22Rv1 (cell line): Measurements from ENCODE around the gene SLC35F1.

Experiments used
- H3K27ac ChIP-seq: fragments of 450-650 bp; 2 replicates; pipeline ENCODE4 v1.5.1; 2017
- CTCF ChIP-seq: fragments of 450-650 bp; IDR thresholded peaks from 2 replicates; pipeline ENCODE4 v1.5.1; 2017; ENCODE audit warnings: mild to moderate bottlenecking
- ZFX ChIP-seq: fragments of 450-650 bp; IDR thresholded peaks from 2 replicates; pipeline ENCODE4 v1.6.1; 2017; ENCODE audit warnings: antibody characterized with exemption, borderline replicate concordance

Gene SLC35F1

GRCh38 chr6:118202517-118202916 is 295.5 kb downstream of the SLC35F1 start:
- TF ChIP-seq CTCF (no peak), ZFX (no peak)
- H3K27ac ChIP-seq, result no peak overlapping the region

- TF ChIP-seq ZFX (no peak), CTCF (no peak)
- no peak overlapping the region for H3K27ac ChIP-seq
Measured at GRCh38 chr6:118203545-118203944, 296.5 kb downstream of the SLC35F1 start.

- H3K27ac ChIP-seq, result no peak overlapping the region
Measured at GRCh38 chr6:118206221-118206620, 299.2 kb downstream of the SLC35F1 start.

GRCh38 chr6:118207947-118208346 is 300.9 kb downstream of the SLC35F1 start:
- no peak for TF ChIP-seq CTCF
- TF ChIP-seq ZFX, result no peak
- H3K27ac ChIP-seq, result no peak overlapping the region

More at GRCh38 chr6:118206221-118206620, 299.2 kb downstream of the SLC35F1 start:
- TF ChIP-seq CTCF (no peak), ZFX (no peak)

DNA sequence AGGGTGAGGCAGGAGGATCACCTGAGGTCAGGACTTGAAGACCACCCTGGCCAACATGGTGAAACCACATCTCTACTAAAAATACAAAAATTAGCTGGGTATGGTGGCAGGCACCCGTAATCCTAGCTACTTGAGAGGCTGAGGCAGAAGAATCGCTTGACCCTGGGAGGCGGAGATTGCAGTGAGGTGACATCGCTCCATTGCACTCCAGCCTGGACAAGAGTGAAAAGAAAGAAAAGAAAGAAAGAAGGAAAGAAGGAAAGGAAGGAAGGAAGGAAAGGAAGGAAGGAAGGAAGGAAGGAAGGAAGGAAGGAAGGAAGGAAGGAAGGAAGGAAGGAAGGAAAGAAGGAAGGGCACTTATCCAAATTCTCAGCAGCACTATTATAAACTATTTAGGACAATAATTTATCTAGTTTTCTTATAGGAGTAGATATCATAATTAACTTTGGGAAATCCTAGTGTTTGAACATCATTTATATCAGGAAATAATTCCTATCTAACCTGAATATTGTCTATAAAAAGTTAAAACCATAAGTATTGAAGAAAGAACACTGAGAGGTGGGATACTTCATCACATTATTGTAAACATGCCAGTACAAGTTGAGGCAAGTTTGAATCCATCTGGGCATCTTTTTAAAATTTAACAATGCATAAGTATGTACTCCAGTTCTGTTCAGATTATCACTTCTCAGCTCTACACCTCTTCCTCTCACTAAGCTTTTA is 305.5 kb downstream of the SLC35F1 start:
- no peak overlapping the region for H3K27ac ChIP-seq
- no peak for TF ChIP-seq ZFX

DNA sequence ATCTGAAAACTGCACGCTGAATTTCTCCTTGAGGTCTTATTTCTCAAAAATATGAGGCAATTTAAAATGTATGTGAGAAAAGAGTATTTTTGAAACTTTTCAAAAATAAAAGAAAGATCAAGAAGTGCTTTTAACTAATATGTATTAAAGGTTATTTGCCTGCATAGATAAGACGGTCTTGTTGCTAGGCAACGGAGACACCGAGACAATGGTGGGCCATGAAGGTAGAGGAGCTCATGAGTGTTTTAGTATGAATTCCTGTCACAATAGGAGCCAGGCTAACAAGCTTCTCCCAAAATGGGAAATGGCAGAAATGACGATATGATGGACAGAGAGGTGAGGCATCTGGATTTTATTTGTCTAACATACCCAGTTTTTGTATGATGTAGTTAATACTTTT is 308.2 kb downstream of the SLC35F1 start:
- no peak for TF ChIP-seq ZFX
- no peak for TF ChIP-seq CTCF
- no peak overlapping the region for H3K27ac ChIP-seq

DNA sequence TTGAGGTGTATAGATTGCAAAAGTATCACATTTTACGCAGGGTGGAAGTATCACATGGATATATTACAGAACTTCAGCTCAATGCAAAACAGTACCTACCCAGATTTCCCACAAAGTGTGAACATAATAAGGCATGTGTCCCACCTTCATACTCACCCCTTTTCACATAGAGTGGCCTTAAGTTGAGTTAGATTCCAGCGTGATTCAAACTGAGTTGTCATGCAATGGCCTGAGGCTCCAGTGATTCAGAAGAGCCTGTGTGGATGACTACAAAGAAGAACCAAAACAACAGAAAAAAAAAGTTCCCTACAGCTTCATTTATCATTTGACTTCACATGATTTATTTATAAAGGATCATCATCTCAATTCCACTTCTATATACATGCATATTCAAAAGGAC is 309.7 kb downstream of the SLC35F1 start:
- no peak for TF ChIP-seq CTCF
- TF ChIP-seq ZFX, result no peak
- no peak overlapping the region for H3K27ac ChIP-seq

DNA sequence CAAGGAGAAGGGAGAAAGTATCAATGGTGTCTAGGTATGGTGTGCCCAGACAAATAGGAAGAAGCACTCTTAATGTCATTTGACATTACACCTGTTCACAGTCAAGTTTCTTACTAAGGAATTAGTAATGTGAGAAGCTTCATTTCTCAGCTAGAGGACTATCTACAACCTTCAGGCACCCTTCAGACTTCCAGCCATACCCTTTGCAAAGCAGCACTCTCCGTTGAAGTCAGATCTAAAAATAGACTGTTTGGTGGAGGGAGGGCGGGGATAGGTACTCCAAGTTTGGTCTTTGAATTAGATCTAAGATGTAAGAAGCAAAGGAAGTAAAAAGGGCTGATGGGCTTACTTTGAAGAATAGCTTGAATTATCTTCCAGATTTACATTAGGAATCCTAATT is 311.1 kb downstream of the SLC35F1 start:
- no peak overlapping the region for H3K27ac ChIP-seq
- TF ChIP-seq ZFX, result no peak
- no peak for TF ChIP-seq CTCF
